PC-9 (cell line): ENCODE measurements around the gene NAT14. TPM values are rescaled to one million over a fixed set of nuclear protein-coding genes. Genes with fewer than 3 reads are reported as not detected.

Experiments
- BruUV-seq: library from RNA; stranded (reverse); fragments of 400-500 nt; replicated peaks from 2 replicates; lab custom pipeline; 2021; lab: Mats Ljungman, UMichigan
- CTCF ChIA-PET: fragments of 300-600 bp; sonication (Branson Sonifier 250); formaldehyde crosslinking; loops from one replicate; lab custom pipeline; 2022; ENCODE audit warnings: antibody characterized with exemption; lab: Charles Lee
- POLR2A ChIA-PET: fragments of 300-600 bp; sonication (Branson Sonifier 250); formaldehyde crosslinking; loops from one replicate; lab custom pipeline; 2022; ENCODE audit warnings: antibody characterized with exemption; ENCODE audit not compliant: unreplicated experiment; lab: Charles Lee
- DNase-seq, 2 experiments: peaks; one replicate each; pipeline versions ENCODE4 v3.0.0 to v3.0.0-alpha.2; 2015 to 2022; ENCODE audit warnings: mixed read lengths in 1 of 2
- H2AFZ ChIP-seq: fragments of 200-600 bp; sonication (generic); 2 replicates; pipeline ENCODE4 v1.8.1; 2017; ENCODE audit warnings: antibody characterized with exemption
- H3F3A ChIP-seq: fragments of 200-600 bp; sonication (generic); 2 replicates; pipeline ENCODE4 v1.8.1; 2017; ENCODE audit warnings: antibody characterized with exemption, mild to moderate bottlenecking, low read depth; ENCODE audit not compliant: insufficient read depth
- H3K27ac ChIP-seq: fragments of 200-600 bp; sonication (generic); 2 replicates; pipeline ENCODE4 v1.6.1; 2016; ENCODE audit warnings: mixed run types
- H3K27me3 ChIP-seq: fragments of 200-600 bp; sonication (generic); 2 replicates; pipeline ENCODE4 v1.6.1; 2016; ENCODE audit warnings: low read depth, mixed run types; ENCODE audit not compliant: insufficient read depth
- H3K36me3 ChIP-seq: fragments of 200-600 bp; sonication (generic); 2 replicates; pipeline ENCODE4 v1.6.1; 2016; ENCODE audit warnings: low read depth, mixed run types
- H3K4me1 ChIP-seq: fragments of 200-600 bp; sonication (generic); replicated peaks from 2 replicates; pipeline ENCODE4 v1.6.1; 2016; ENCODE audit warnings: mixed run types; ENCODE audit not compliant: insufficient read depth
- H3K4me2 ChIP-seq: fragments of 200-600 bp; sonication (generic); 2 replicates; pipeline ENCODE4 v1.6.1; 2017; ENCODE audit warnings: mixed run types
- H3K4me3 ChIP-seq: fragments of 200-600 bp; sonication (generic); 2 replicates; pipeline ENCODE4 v1.6.1; 2016; ENCODE audit warnings: mixed run types
- H3K79me2 ChIP-seq: fragments of 200-600 bp; sonication (generic); 2 replicates; pipeline ENCODE4 v1.6.1; 2017; ENCODE audit warnings: low read depth, mixed run types
- H3K9me2 ChIP-seq: fragments of 200-600 bp; sonication (generic); 2 replicates; pipeline ENCODE4 v1.8.1; 2017; ENCODE audit warnings: mild to moderate bottlenecking; ENCODE audit not compliant: insufficient read depth
- H3K9me3 ChIP-seq: fragments of 200-600 bp; sonication (generic); 2 replicates; pipeline ENCODE4 v1.8.1; 2016; ENCODE audit warnings: low read depth; ENCODE audit not compliant: insufficient read depth
- H4K20me1 ChIP-seq: fragments of 200-600 bp; sonication (generic); 2 replicates; pipeline ENCODE4 v1.8.1; 2017; ENCODE audit not compliant: insufficient read depth
- CTCF ChIP-seq: fragments of 200-600 bp; sonication (generic); conservative IDR thresholded peaks from 2 replicates; pipeline ENCODE4 v1.6.1; 2017; ENCODE audit warnings: mixed run types, antibody characterized with exemption, mild to moderate bottlenecking, moderate library complexity
- EZH2 ChIP-seq: fragments of 200-600 bp; sonication (generic); IDR thresholded peaks from 2 replicates; pipeline ENCODE4 v1.8.0; 2017; ENCODE audit warnings: antibody characterized with exemption, low read depth
- intact Hi-C: fragments of 100-400 bp; cut with micrococcal nuclease; formaldehyde crosslinking; loops from one replicate; pipeline ENCODE4 v1.10.0; 2022; ENCODE audit not compliant: unreplicated experiment
- total RNA-seq: library from RNA; stranded (reverse); gene quantifications from 2 replicates; pipeline ENCODE4 v1.2.3, GENCODE V29; 2021

The NAT14 gene
- total RNA-seq, 1 experiment from 2014 or later: 61.6 TPM

- no peaks in the 10 kb centered on the region for H3K9me2 ChIP-seq
- no peak for DNase-seq
- no peaks in the 10 kb centered on the region for H3K9me3 ChIP-seq
- intact Hi-C loops: loop anchor here (5.0 kb wide), 1 partner anchor 35 kb away; the partner anchor contains the start of genes C19orf85 and ISOC2
- ChIA-PET POLR2A (no interaction called here), CTCF (interaction anchor here (0.6 kb wide), 1 partner anchor 75 kb away, joined by 4 read pairs; no protein-coding TSS in a partner anchor)
- no peaks in the 10 kb centered on the region for H3K36me3 ChIP-seq
- peaks cover 14% of the 10 kb centered on the region for H3F3A ChIP-seq
- H2AFZ ChIP-seq: no peak overlapping the region
- peaks cover 13% of the 10 kb centered on the region for H3K4me1 ChIP-seq
- H3K79me2 ChIP-seq: no peaks in the 10 kb centered on the region
- H3K27ac ChIP-seq: no peak overlapping the region
- no peaks in the 10 kb centered on the region for H4K20me1 ChIP-seq
- peaks cover 12% of the 10 kb centered on the region for H3K27me3 ChIP-seq
- H3K4me3 ChIP-seq: no peak overlapping the region
- TF ChIP-seq CTCF: no peak
- no peak for TF ChIP-seq EZH2
- no TSS peak for BruUV-seq
- H3K4me2 ChIP-seq: no peak overlapping the region
These were observed 12.8 kb downstream of the NAT14 start for GRCh38 chr19:55497763-55498162.

GRCh38 chr19:55498246-55498840 lies 13.4 kb downstream of the NAT14 start:
- H3K27me3 ChIP-seq: peaks cover 12% of the 10 kb centered on the region
- H3K4me2 ChIP-seq: no peak overlapping the region
- H3K9me2 ChIP-seq: no peaks in the 10 kb centered on the region
- DNase-seq: no peak
- intact Hi-C loops: loop anchor here (5.0 kb wide), 1 partner anchor 36 kb away; the partner anchor contains the start of genes C19orf85 and ISOC2
- BruUV-seq: no TSS peak
- no peaks in the 10 kb centered on the region for H3K9me3 ChIP-seq
- H3K4me1 ChIP-seq: peaks cover 13% of the 10 kb centered on the region
- H2AFZ ChIP-seq: no peak overlapping the region
- no peaks in the 10 kb centered on the region for H4K20me1 ChIP-seq
- CTCF ChIA-PET: interaction anchor here (0.6 kb wide), 1 partner anchor 75 kb away, joined by 4 read pairs; no protein-coding TSS in a partner anchor
- H3K79me2 ChIP-seq: no peaks in the 10 kb centered on the region
- POLR2A ChIA-PET: no interaction called here
- H3K27ac ChIP-seq: no peak overlapping the region
- TF ChIP-seq CTCF (no peak), EZH2 (no peak)
- H3F3A ChIP-seq: peaks cover 14% of the 10 kb centered on the region
- no peaks in the 10 kb centered on the region for H3K36me3 ChIP-seq
- H3K4me3 ChIP-seq: no peak overlapping the region

GRCh38 chr19:55500368-55500952 lies 15.5 kb downstream of the NAT14 start:
- no peak overlapping the region for H3K4me2 ChIP-seq
- no peaks in the 10 kb centered on the region for H3K9me3 ChIP-seq
- TF ChIP-seq EZH2 (no peak), CTCF (no peak)
- no peaks in the 10 kb centered on the region for H3K79me2 ChIP-seq
- H3K27ac ChIP-seq: no peak overlapping the region
- BruUV-seq: no TSS peak
- no peaks in the 10 kb centered on the region for H4K20me1 ChIP-seq
- H3K27me3 ChIP-seq: peaks cover 16% of the 10 kb centered on the region
- H3K4me1 ChIP-seq: peaks cover 10% of the 10 kb centered on the region
- ChIA-PET POLR2A (no interaction called here), CTCF (no interaction called here)
- no peak overlapping the region for H3K4me3 ChIP-seq
- no peak for DNase-seq
- H2AFZ ChIP-seq: no peak overlapping the region
- H3K36me3 ChIP-seq: no peaks in the 10 kb centered on the region
- H3K9me2 ChIP-seq: no peaks in the 10 kb centered on the region
- H3F3A ChIP-seq: peaks cover 11% of the 10 kb centered on the region
- intact Hi-C loops: loop anchor here (5.0 to 10.0 kb wide), 2 partner anchors 83 to 616 kb away; no protein-coding TSS in a partner anchor
